ENCODE measurements around the gene ERCC6L2. TPM values are rescaled to one million over a fixed set of nuclear protein-coding genes. Genes with fewer than 3 reads are reported as not detected.

Gene ERCC6L2
- total and polyA plus RNA-seq, 2 of the 4 experiments (the other 2 are of a cell fraction), result 13.0 to 67.6 TPM

GRCh38 chr9:95910770-95911340, 35.4 kb downstream of the ERCC6L2 start:
- Histone ChIP-seq H3K27me3 (ENCODE audit: control insufficient read depth, insufficient read depth, low read length) (no peaks in the 10 kb centered on the region), H2AK5ac (ENCODE audit: low read depth, low read length) (no peak overlapping the region), H4K8ac (ENCODE audit: low read depth in 2 of 2, low read length in 2 of 2) (no peak overlapping the region), H3K27ac (ENCODE audit: insufficient read depth, low read length) (no peak overlapping the region), H3K79me1 (ENCODE audit: low read depth in 1 of 2, low read length in 2 of 2) (peaks cover 10 to 16% of the 10 kb centered on the region in 2 experiments), H3K56ac (ENCODE audit: extremely low read depth, insufficient read depth, low read length) (no peak overlapping the region), H3K23ac (ENCODE audit: low read depth, low read length) (0 out of 2 replicates have a peak overlapping the region, but pooled peaks have one; percentile 48), H2BK15ac (ENCODE audit: low read depth, low read length) (no peak overlapping the region), H4K5ac (ENCODE audit: low read depth, low read length) (no peak overlapping the region), H2BK5ac (ENCODE audit: low read depth, low read length, poor library complexity, severe bottlenecking) (no peak overlapping the region), H3K4ac (ENCODE audit: low read depth, low read length) (no peak overlapping the region), H2BK120ac (ENCODE audit: low read depth, low read length) (no peak overlapping the region), H3K36me3 (ENCODE audit: control insufficient read depth, insufficient read depth, low read length) (peaks cover 5% of the 10 kb centered on the region), H2AK9ac (replicated peaks; ENCODE audit: low read depth, low read length, poor library complexity) (no peak overlapping the region), H3K9ac (ENCODE audit: low read depth, low read length) (no peak overlapping the region), H3K4me2 (ENCODE audit: low read depth, low read length) (no peak overlapping the region), H3K18ac (ENCODE audit: low read depth, low read length) (no peak overlapping the region), H3K9me3 (ENCODE audit: control insufficient read depth, insufficient read depth, low read length) (no peaks in the 10 kb centered on the region), H3K9me1 (ENCODE audit: insufficient read depth, low read length) (peaks cover 2% of the 10 kb centered on the region; the same call in 1 of the 2 replicates), H4K91ac (ENCODE audit: insufficient read depth, low read depth, low read length) (no peak overlapping the region), H3K14ac (replicated peaks; ENCODE audit: low read depth, low read length) (no peak overlapping the region), H3K4me1 (ENCODE audit: control insufficient read depth, insufficient read depth, low read length) (no peaks in the 10 kb centered on the region), H3K4me3 (ENCODE audit: insufficient read depth, low read depth, low read length) (no peak overlapping the region), H4K20me1 (ENCODE audit: insufficient read depth, low read length) (no peaks in the 10 kb centered on the region), H2BK20ac (ENCODE audit: low read depth, low read length) (no peak overlapping the region), H2AFZ (replicated peaks; ENCODE audit: low read length, poor library complexity) (no peak overlapping the region)
- no TSS peak for BruUV-seq (replicated peaks)
- WGBS, 2 experiments (ENCODE audit: extremely low coverage in 2 of 2, insufficient read length in 1 of 2), result no CpG with 5 or more reads among the region's 3 CpGs
- no peak for DNase-seq
- TF ChIP-seq FOS (IDR thresholded peaks at IDR 0.05; ENCODE audit: low read depth, low read length), result no peak
- TF ChIP-seq CTCF (conservative IDR thresholded peaks at IDR 0.05; ENCODE audit: low read depth, low read length), result no peak
- TF ChIP-seq MXI1 (IDR thresholded peaks at IDR 0.05; ENCODE audit: borderline replicate concordance, low read depth, low read length), result no peak
- TF ChIP-seq CHD1 (IDR thresholded peaks at IDR 0.05; ENCODE audit: low read depth, low read length), result no peak
- no peak for TF ChIP-seq RCOR1 (IDR thresholded peaks at IDR 0.05; ENCODE audit: insufficient replicate concordance, low read length)
- no peak for TF ChIP-seq USF2 (IDR thresholded peaks at IDR 0.05; ENCODE audit: low read depth, low read length)
- no peak for TF ChIP-seq ELK1 (IDR thresholded peaks at IDR 0.05; ENCODE audit: borderline replicate concordance, low read depth, low read length)
- TF ChIP-seq CEBPB (IDR thresholded peaks at IDR 0.05; ENCODE audit: low read depth, low read length), result no peak
- TF ChIP-seq SMC3 (IDR thresholded peaks at IDR 0.05; ENCODE audit: low read depth, low read length), result no peak
- TF ChIP-seq POLR2A (IDR thresholded peaks at IDR 0.05; ENCODE audit: low read depth, low read length), result no peak
- TF ChIP-seq MAZ (IDR thresholded peaks at IDR 0.05; ENCODE audit: borderline replicate concordance, low read depth, low read length), result no peak
- no peak for TF ChIP-seq RAD21 (IDR thresholded peaks at IDR 0.05; ENCODE audit: low read length)
- no peak for TF ChIP-seq NFE2L2 (IDR thresholded peaks at IDR 0.05; ENCODE audit: low read depth, low read length)
- no peak for TF ChIP-seq BHLHE40 (IDR thresholded peaks at IDR 0.05; ENCODE audit: low read depth, low read length)
- no peak for TF ChIP-seq RFX5 (IDR thresholded peaks at IDR 0.05; ENCODE audit: low read depth, low read length)
- ATAC-seq (ENCODE audit: low read depth), result no peak
- intact Hi-C loops (cut with micrococcal nuclease), result no loop called here
- in situ Hi-C loops (cut with MboI; ENCODE audit: low sequenced_read_pairs), result no loop called here
- dilution Hi-C loops (cut with HindIII; ENCODE audit: low sequenced_read_pairs, unreplicated experiment), result no loop called here
- CTCF ChIA-PET, result interaction anchor here (0.7 to 0.8 kb wide), 2 partner anchors 10 to 13 kb away, joined by 3 read pairs; no protein-coding TSS in a partner anchor
- POLR2A ChIA-PET (ENCODE audit: unreplicated experiment), result no interaction called here
